ENCODE results near the gene DDX23. TPM values are rescaled to one million over a fixed set of nuclear protein-coding genes. Genes with fewer than 3 reads are reported as not detected.

DDX23 gene
- total RNA-seq, 4 donors from 2014 or later, result 66.8 to 85.8 (median 73.0) TPM

- Histone ChIP-seq H3K4me3 (peak overlapping the region in 1 of 2 donors; percentile 38), H3K9me3 (no peaks in the 10 kb centered on the region), H3K36me3 (no peaks in the 10 kb centered on the region), H3K4me1 (peaks cover 0 to 12% (median 0%) of the 10 kb centered on the region in 3 donors), H3K27me3 (peaks cover 42% of the 10 kb centered on the region), H3K27ac (no peak overlapping the region)
- WGBS, 2 donors (ENCODE audit: low coverage in 1 of 2), result 11 to 22% methylated on average over 6 to 7 of the region's 37 CpGs
- TF ChIP-seq CTCF (IDR thresholded peaks at IDR 0.05) (peak; percentile 79 to 95 (median 89)), EP300 (IDR thresholded peaks at IDR 0.05) (no peak), POLR2A (IDR thresholded peaks at IDR 0.05) (no peak), POLR2AphosphoS5 (IDR thresholded peaks at IDR 0.05) (no peak)
- peak; percentile 97 for ATAC-seq
Observed at GRCh38 chr12:48890657-48891418, 38.9 kb upstream of the DDX23 start.

GRCh38 chr12:48889679-48890078 is 37.7 kb upstream of the DDX23 start:
- ATAC-seq, result no peak
- H3K27ac ChIP-seq, result no peak overlapping the region
- no peaks in the 10 kb centered on the region for H3K9me3 ChIP-seq
- peaks cover 0 to 12% (median 0%) of the 10 kb centered on the region in 3 donors for H3K4me1 ChIP-seq
- 64 to 89% methylated on average over 2 to 3 of the region's 3 CpGs for WGBS, 2 donors (ENCODE audit: low coverage in 1 of 2)
- peaks cover 36% of the 10 kb centered on the region for H3K27me3 ChIP-seq
- H3K4me3 ChIP-seq, result no peak overlapping the region
- TF ChIP-seq POLR2AphosphoS5 (IDR thresholded peaks at IDR 0.05) (no peak), CTCF (IDR thresholded peaks at IDR 0.05) (no peak), POLR2A (IDR thresholded peaks at IDR 0.05) (no peak), EP300 (IDR thresholded peaks at IDR 0.05) (no peak)
- no peaks in the 10 kb centered on the region for H3K36me3 ChIP-seq

- TF ChIP-seq POLR2AphosphoS5 (IDR thresholded peaks at IDR 0.05), result no peak
- TF ChIP-seq CTCF (IDR thresholded peaks at IDR 0.05), result no peak
- TF ChIP-seq EP300 (IDR thresholded peaks at IDR 0.05), result no peak
- TF ChIP-seq POLR2A (IDR thresholded peaks at IDR 0.05), result no peak
- Histone ChIP-seq H3K27me3 (peaks cover 52% of the 10 kb centered on the region), H3K27ac (peak overlapping the region in 2 of 4 donors; percentile 48 to 60), H3K9me3 (no peaks in the 10 kb centered on the region), H3K4me3 (no peak overlapping the region), H3K36me3 (no peaks in the 10 kb centered on the region), H3K4me1 (peaks cover 0 to 19% (median 0%) of the 10 kb centered on the region in 3 donors)
- WGBS, 2 donors (ENCODE audit: low coverage in 1 of 2), result 67 to 84% methylated on average over 3 to 6 of the region's 13 CpGs
- ATAC-seq, result no peak
Observed at GRCh38 chr12:48883305-48884161, 31.6 kb upstream of the DDX23 start.

GRCh38 chr12:48882972-48883304 is 31.0 kb upstream of the DDX23 start:
- peaks cover 0 to 19% (median 0%) of the 10 kb centered on the region in 3 donors for H3K4me1 ChIP-seq
- H3K36me3 ChIP-seq, result no peaks in the 10 kb centered on the region
- H3K27me3 ChIP-seq, result peaks cover 47% of the 10 kb centered on the region
- H3K4me3 ChIP-seq, result no peak overlapping the region
- H3K27ac ChIP-seq, result peak overlapping the region in 2 of 4 donors; percentile 48 to 60
- no peaks in the 10 kb centered on the region for H3K9me3 ChIP-seq
- ATAC-seq, result no peak
- TF ChIP-seq POLR2AphosphoS5 (IDR thresholded peaks at IDR 0.05) (no peak), EP300 (IDR thresholded peaks at IDR 0.05) (no peak), CTCF (IDR thresholded peaks at IDR 0.05) (no peak), POLR2A (IDR thresholded peaks at IDR 0.05) (no peak)
- WGBS, 2 donors (ENCODE audit: low coverage in 1 of 2), result 47 to 83% methylated on average over 2 to 3 of the region's 3 CpGs
